Hindlimb muscle (tissue), 1 donor: Measurements from ENCODE around the gene ARFGEF3. TPM values are rescaled to one million over a fixed set of nuclear protein-coding genes. Genes with fewer than 3 reads are reported as not detected.
"Not testable (repeated sequence)": the region's sequence is repeated elsewhere in the genome, so short reads cannot be mapped to it uniquely, and the experiment has no call there.

Source experiments
- DNase-seq: peaks from one replicate; pipeline ENCODE4 v3.0.0-alpha.2; 2013
- polyA plus RNA-seq: library from polyadenylated mRNA; unstranded; fragments of 120-200 nt; gene quantifications from one replicate; pipeline ENCODE4 v1.2.1, GENCODE V29; 2013; ENCODE audit not compliant: insufficient read length

Gene ARFGEF3
- polyA plus RNA-seq, 1 donor, result 1.1 TPM

DNA sequence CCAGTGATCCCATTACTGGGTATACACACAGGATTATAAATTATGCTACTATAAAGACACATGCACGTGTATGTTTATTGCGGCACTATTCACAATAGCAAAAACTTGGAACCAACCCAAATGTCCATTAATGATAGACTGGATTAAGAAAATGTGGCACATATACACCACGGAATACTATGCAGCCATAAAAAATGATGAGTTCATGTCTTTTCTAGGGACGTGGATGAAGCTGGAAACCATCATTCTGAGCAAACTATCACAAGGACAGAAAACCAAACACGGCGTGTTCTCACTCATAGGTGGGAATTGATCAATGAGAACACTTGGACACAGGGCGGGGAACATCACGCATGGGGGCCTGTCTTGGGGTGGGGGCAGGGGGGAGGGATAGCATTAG, 206.9 kb downstream of the ARFGEF3 start:
- DNase-seq, result not testable (repeated sequence)

DNA sequence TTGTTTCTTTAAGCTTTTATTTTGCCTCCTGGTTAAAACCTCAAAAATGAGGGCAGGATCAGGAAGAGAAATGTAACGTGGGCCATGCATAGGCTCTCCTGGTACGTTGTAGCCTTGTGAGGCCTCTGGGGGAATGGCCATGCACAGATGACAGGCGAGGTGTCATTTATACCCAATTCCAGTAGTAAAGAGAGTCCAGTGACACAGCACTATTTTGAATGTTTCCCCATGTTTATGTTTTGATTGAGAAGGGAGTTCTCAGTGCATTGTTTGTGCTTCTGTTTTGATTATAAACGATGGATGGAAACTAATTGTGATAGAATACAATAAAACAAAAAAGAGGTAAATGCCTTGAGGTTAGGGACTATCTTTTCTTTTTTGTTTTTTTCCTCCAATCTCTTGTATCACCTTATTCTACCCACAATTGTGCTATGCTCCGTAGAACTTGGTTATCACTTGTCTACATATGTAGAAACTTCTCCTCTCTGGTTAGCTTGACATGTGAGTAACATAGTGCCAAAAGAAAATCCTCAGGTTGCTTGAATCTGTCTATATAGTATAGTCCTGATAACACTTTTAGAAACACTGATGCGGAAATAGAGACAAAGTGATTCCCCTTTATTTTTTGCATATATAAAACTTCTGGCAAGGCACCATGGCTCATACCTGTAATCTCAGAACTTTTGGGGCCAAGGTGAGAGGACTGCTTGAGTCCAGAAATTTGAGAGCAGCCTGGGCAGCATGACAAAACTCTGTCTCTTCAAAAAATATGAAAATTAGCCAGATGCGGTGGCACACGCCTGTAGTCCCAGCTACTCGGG, 209.1 kb downstream of the ARFGEF3 start:
- DNase-seq, result no peak

DNA sequence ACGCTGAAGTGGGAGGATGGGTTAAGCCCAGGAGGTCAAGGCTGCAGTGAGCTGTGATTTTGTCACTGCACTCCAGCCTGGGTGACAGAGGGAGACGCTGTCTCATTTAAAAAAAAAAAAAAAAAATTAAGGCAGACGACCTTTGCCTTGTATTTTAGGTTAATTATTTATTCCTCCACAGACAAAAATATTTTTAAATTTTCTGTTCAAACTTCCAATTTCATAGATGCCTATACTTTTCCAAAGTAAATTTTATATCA, 209.6 kb downstream of the ARFGEF3 start:
- no peak for DNase-seq

DNA sequence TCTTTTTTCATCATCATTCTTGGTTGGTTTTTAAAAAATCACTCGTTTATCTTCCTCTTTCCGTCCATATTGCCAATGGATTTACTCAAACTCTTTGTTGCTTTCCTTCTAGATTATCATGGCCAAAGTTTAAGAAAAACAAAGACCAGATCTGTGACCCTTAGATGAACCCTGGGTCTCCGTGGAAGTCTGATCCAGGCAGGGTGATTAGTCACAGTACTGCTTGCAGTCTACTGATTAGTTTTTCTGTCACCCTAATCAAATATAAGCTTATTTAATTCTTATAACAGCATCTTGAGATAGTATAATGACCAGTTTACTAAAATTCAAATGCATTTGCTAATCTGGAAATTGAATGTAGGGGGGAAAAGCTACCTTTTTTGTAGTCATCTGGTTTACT, 210.0 kb downstream of the ARFGEF3 start:
- no peak for DNase-seq

DNA sequence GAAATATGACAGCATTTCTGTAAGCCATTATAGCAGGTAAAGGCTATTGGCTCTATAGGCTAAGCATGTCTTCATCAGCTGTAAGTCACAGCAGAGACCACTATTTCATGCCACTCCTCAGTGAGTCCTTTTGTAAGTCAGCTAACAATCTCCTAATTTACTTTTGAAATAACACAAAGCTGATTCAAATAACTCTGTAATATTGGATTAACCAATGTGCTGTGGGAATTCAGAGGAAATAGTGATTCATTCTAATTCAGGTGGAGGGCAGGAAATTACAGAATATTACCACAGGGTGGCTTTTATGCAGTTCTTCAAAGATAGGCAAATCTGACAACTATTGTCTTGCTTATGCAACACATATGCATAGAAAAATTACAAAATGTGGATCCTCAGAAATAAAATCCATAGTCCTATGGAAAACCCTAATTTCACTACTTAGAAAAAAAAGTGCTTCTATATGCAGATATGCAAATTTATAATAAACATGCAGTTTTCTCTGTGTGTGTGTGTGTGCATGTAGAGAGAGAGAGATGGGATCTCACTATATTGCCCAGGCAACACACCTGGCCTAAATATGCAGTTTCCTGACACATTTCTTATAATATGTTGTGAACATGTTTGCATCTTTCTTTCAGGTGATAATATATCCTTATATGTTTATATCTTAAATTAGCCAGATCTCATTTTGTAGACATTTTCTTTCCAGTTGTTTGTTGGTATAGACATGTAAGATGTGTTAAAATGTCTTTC, 211.1 kb downstream of the ARFGEF3 start:
- no peak for DNase-seq

DNA sequence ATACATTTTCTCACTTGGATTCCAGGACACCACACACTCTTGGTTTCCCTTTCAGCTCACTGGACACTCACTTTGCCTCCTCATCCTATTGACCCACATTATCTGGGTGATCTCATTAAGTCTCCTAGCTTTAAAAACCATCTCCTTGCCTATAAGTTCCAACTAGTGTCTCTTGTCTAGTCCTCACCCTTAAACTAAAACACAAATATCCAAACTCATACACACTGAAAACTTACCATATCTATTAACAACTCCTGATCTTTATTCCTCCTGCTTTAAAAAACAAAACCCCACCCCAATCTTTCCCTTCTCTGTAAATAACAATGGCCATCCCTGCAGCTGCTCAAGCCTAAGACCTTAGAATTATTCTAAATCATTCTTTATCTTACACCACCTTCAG, 212.5 kb downstream of the ARFGEF3 start:
- no peak for DNase-seq

DNA sequence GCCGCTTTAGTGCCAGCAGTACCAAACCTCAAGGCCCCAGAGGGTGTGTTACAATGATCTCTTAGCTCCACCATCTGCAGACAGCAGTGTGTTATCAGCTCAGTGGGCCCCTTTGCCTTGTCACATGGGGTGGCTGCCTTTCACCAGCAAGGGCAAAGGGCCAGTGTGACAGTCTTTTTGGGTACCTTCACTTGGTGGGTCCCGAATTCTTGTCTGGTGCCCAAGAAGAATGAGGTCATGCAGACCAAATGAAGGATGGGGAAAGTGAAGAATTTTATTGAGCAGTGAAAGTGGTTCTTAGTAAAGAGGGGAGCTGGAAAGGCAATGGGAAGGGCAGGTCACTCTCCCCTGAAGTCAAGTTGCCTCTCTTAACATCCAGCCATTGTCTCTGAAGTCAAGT, 213.1 kb downstream of the ARFGEF3 start:
- no peak for DNase-seq

DNA sequence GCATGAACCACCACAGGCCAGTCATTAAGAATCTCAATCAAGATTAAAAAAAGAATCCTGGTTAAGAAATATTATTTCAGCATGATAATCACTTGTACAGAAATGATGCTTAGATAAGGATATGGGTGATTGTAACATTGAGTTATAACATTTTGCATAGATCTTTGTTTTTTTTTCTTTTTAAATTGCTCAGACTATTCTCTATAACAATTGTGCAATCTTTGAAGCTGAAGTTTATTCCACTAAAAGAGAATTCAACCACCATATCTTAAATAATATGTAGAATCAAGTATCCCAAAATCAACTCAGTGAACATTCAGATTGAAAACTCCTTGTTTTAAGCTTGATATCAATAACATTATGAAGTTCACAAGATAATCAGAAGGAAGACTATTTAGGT, 215.3 kb downstream of the ARFGEF3 start:
- no peak for DNase-seq

DNA sequence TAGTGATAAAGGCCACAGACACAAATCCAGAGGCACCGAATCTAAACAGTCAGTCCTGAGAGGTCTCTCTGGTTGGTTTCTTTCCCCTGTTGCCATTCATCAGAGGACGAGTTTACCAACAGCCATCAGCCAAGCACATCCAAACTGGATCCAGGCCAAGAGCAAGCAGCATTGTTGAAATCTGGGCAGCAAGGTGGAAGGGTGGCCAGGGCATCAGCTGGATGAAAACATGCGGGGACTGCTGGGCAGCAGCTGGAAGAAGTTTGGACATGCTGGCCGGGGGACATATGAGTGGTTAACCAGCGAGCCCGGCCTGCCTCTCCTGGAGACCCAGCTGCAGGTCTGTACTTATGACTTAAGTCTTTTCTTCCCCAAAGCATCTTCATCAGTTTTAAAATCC, 216.1 kb downstream of the ARFGEF3 start, which contains the start of gene SMIM28:
Gene SMIM28, plus strand, starts transcription at position 62 of the 400 bp plus-strand sequence. Its CDS starts 168 bp downstream, at position 230.
- no peak for DNase-seq

DNA sequence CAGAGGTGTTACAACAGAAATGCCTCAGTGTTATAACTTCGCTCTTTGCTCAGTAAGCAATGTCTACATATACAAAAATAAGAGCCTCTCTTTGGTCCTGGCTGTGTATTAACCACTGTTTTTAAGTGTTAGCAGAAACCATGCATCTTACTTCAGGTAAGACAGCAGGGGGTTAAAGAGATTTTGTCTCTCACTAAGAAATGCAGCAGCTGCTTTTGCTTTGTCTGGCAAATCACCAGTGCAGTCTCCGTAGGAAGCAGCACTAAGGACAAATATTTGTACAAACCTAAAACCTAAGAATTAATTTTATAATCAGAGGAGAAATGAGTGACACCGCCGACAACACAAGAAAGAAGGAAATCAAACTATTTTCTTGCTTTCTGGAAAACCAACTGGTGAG, 216.7 kb downstream of the ARFGEF3 start:
- DNase-seq, result no peak

DNA sequence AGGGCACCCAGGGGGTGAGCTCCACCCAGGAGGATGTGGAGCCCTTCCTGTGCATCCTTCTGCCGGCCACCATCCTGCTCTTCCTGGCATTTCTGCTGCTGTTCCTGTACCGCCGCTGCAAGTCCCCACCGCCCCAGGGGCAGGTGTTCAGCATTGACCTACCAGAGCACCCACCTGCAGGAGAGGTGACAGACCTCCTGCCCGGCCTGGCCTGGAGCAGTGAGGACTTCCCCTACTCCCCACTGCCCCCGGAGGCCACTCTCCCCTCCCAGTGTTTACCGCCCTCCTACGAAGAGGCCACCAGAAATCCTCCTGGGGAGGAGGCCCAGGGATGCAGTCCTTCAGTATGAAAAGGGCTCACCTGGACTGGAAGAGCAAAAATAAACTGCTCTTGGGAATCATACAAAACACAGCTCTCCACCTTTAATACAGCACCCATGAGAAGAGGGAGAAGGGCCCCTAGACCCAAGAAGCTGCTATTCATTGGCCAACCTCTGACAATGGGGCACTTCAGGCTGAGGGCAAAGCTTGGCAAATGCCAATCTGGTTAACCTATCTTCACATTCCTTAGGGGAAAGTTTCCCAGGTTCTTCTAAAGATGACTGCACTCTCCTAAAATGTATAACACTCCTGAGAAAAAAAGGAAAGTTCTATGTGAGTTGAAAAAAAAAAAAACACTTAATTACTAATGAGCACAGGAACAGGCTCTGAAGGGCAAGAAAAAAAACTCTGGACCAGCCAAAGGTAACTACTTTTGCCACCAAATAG, 220.9 kb downstream of the ARFGEF3 start:
- DNase-seq, result no peak

DNA sequence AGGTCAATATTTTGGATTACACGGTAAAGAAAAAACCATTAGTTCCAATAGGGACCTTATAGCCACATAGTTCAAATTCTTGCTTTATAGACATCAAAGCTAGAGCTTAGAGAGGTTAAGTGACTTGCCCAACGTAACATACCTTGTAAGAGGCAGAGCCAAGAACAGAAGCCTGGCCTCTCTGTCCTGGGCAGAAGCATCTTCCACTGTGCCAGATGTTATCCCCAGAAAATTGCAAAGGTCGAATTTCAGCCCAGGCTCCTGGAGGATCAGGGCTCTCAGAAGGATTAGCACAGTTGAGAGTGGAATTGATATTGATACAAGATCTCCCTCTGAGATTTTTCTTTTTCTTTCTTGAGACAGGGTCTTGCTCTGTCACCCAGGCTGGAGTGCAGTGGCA, 222.0 kb downstream of the ARFGEF3 start:
- DNase-seq, result no peak

DNA sequence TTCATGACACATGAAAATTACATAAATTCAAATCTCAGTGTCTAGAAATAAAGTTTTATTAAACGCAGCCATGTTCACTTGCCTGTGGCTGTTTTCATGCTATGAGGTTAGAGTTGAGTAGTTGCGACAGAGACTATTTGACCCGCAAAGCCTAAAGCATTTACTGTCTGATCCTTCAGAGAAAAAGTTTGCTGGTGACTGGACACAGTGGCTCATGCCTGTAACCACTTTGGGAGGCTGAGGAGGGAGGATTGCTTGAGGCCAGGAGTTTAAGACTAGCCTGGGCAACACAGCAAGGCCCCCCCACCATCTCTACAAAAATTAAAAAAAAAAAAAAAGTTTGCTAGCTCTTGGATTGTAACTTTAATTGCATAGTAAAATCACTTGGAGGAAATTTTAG, 225.2 kb downstream of the ARFGEF3 start:
- DNase-seq, result no peak

DNA sequence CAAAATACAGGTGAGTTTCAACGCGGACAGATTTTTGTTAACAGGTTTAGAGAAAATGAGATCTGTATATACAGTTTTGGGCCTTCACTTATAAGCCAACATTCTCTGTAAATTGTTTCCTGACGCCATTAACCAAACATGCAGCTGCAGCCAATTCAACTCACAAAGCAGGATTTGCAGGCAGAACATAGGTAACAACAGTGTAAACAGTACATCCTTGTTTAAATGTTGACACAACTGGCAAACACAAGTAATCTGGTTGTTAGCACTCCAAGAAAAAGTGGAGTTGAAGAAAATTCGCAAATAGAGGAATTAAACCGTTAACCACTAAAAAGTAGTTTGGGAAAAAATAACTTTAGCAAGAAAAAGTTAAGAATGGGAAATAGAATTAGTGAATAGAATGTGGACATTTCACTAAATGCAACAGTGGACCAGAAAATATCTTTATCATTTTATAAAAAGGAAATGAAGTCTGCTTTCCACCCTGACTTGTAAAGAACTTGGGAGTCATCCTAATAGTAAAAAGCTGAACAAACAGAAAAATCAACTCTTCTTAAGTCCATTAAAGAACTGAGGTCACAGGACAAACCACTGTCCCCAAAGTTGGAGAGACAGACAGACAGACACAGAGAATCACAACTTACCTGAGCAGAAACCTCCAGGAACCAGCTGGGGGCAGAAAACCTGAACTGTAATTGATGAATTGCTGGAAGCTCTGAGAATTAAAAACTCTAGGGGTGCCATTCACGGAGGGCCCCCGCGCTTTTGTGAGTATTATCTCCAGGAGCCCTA, 226.0 kb downstream of the ARFGEF3 start:
- DNase-seq, result no peak

DNA sequence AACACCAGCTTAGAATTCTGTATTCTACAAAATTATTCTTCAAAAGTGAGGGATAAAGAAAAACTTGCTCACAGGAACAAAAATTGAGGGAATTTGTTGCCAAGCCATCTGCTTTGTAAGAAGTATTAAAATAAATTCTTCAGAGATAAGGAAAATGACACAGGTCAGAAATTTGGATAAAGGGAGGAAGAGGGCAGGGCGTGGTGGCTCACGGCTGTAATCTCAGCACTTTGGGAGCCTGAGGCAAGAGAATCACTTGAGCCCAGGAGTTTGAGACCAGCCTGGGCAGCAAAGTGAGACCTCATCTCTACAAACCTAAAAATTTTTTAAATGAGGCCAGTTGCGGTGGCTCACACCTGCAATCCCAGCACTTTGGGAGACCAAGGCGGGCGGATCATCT, 227.8 kb downstream of the ARFGEF3 start:
- DNase-seq, result no peak

Other genes starting within 250 kb of the ARFGEF3 start
- gene PERP, start 54.5 kb upstream of the ARFGEF3 start, polyA plus RNA-seq, result 2.3 TPM
- not detected for gene PBOV1, start 56.6 kb downstream of the ARFGEF3 start, polyA plus RNA-seq
- gene SMIM28, start 216.0 kb downstream of the ARFGEF3 start, polyA plus RNA-seq, result not detected
- 44.0 TPM for gene HEBP2, start 242.3 kb downstream of the ARFGEF3 start, polyA plus RNA-seq